ENCODE results near the gene IL37. TPM values are rescaled to one million over a fixed set of nuclear protein-coding genes. Genes with fewer than 3 reads are reported as not detected.

Gene IL37
- total and polyA plus RNA-seq, 4 donors = 1.4 TPM; not detected in 3

GRCh38 chr2:112889976-112890375 lies 21.0 kb upstream of the IL37 start:
- WGBS, 2 donors = 98 to 100% methylated on average over 1 of the region's 1 CpG
- Histone ChIP-seq H3K9me3 (ENCODE audit: control insufficient read depth in 4 of 4, insufficient read depth in 3 of 4, low read length in 3 of 4) (no peaks in the 10 kb centered on the region), H3K27me3 (ENCODE audit: control insufficient read depth in 3 of 3, insufficient read depth in 3 of 3, low read length in 2 of 3) (no peaks in the 10 kb centered on the region), H3K4me1 (ENCODE audit: control insufficient read depth in 5 of 5, insufficient read depth in 5 of 5, low read length in 5 of 5) (peaks cover 0 to 6% (median 0%) of the 10 kb centered on the region in 5 donors), H3K9ac (ENCODE audit: insufficient read depth in 1 of 2, low read length in 2 of 2) (no peak overlapping the region), H3K36me3 (ENCODE audit: control insufficient read depth in 4 of 4, insufficient read depth in 4 of 4, low read length in 4 of 4) (no peaks in the 10 kb centered on the region), H3K4me3 (no peak overlapping the region), H3K27ac (ENCODE audit: low read depth in 1 of 2, low read length in 1 of 2) (no peak overlapping the region)
- DNase-seq (no peak), ATAC-seq (ENCODE audit: insufficient read depth, low FRiP score) (no peak)
- no peak for TF ChIP-seq CTCF (IDR thresholded peaks at IDR 0.05; ENCODE audit: control extremely low read depth, extremely low read depth)

GRCh38 chr2:112891385-112891831 lies 19.6 kb upstream of the IL37 start:
- H3K4me1 ChIP-seq (ENCODE audit: control insufficient read depth in 5 of 5, insufficient read depth in 5 of 5, low read length in 5 of 5) = peaks cover 0 to 6% (median 0%) of the 10 kb centered on the region in 5 donors
- no peaks in the 10 kb centered on the region for H3K9me3 ChIP-seq (ENCODE audit: control insufficient read depth in 4 of 4, insufficient read depth in 3 of 4, low read length in 3 of 4)
- H3K27ac ChIP-seq (ENCODE audit: low read depth in 1 of 2, low read length in 1 of 2) = no peak overlapping the region
- H3K27me3 ChIP-seq (ENCODE audit: control insufficient read depth in 3 of 3, insufficient read depth in 3 of 3, low read length in 2 of 3) = no peaks in the 10 kb centered on the region
- H3K9ac ChIP-seq (ENCODE audit: insufficient read depth in 1 of 2, low read length in 2 of 2) = no peak overlapping the region
- WGBS, 2 donors = 52 to 73% methylated on average over 6 of the region's 6 CpGs
- no peak for DNase-seq
- H3K4me3 ChIP-seq = no peak overlapping the region
- ATAC-seq (ENCODE audit: insufficient read depth, low FRiP score) = no peak
- no peak for TF ChIP-seq CTCF (IDR thresholded peaks at IDR 0.05; ENCODE audit: control extremely low read depth, extremely low read depth)
- no peaks in the 10 kb centered on the region for H3K36me3 ChIP-seq (ENCODE audit: control insufficient read depth in 4 of 4, insufficient read depth in 4 of 4, low read length in 4 of 4)

- DNase-seq (no peak), ATAC-seq (ENCODE audit: insufficient read depth, low FRiP score) (no peak)
- Histone ChIP-seq H3K36me3 (ENCODE audit: control insufficient read depth in 4 of 4, insufficient read depth in 4 of 4, low read length in 4 of 4) (no peaks in the 10 kb centered on the region), H3K27ac (ENCODE audit: low read depth in 1 of 2, low read length in 1 of 2) (no peak overlapping the region), H3K4me1 (ENCODE audit: control insufficient read depth in 5 of 5, insufficient read depth in 5 of 5, low read length in 5 of 5) (no peaks in the 10 kb centered on the region), H3K27me3 (ENCODE audit: control insufficient read depth in 3 of 3, insufficient read depth in 3 of 3, low read length in 2 of 3) (no peaks in the 10 kb centered on the region), H3K4me3 (no peak overlapping the region), H3K9ac (ENCODE audit: insufficient read depth in 1 of 2, low read length in 2 of 2) (no peak overlapping the region), H3K9me3 (ENCODE audit: control insufficient read depth in 4 of 4, insufficient read depth in 3 of 4, low read length in 3 of 4) (no peaks in the 10 kb centered on the region)
- 78 to 92% methylated on average over 2 of the region's 2 CpGs for WGBS, 2 donors
- no peak for TF ChIP-seq CTCF (IDR thresholded peaks at IDR 0.05; ENCODE audit: control extremely low read depth, extremely low read depth)
Measured at GRCh38 chr2:112893752-112894151, 17.2 kb upstream of the IL37 start.
